CD14-positive monocyte (primary cell): ENCODE measurements around the gene TMEM185B. TPM values are rescaled to one million over a fixed set of nuclear protein-coding genes. Genes with fewer than 3 reads are reported as not detected.

Experiments used
- DNase-seq, 3 donors: peaks; one replicate each; pipeline ENCODE4 v3.0.0-alpha.2; 2011 to 2022
- H2AFZ ChIP-seq: 2 replicates; pipeline ENCODE4 v1.6.0; 2012; ENCODE audit warnings: mild to moderate bottlenecking, low read depth, low read length, inconsistent platforms; ENCODE audit not compliant: insufficient read depth, poor library complexity, severe bottlenecking
- H3K27ac ChIP-seq, 2 donors: 1 replicate in 1 of 2; 2 replicates in 1 of 2; pipeline ENCODE4 v1.5.1; 2012 to 2013; ENCODE audit warnings: low read length in 2 of 2, control low read depth in 1 of 2, inconsistent platforms in 1 of 2, low read depth in 1 of 2, mild to moderate bottlenecking in 1 of 2
- H3K27me3 ChIP-seq, 2 donors: one replicate each; pipeline versions ENCODE4 v1.6.0 to v1.6.1; 2011 to 2013; ENCODE audit warnings: low read length in 2 of 2; ENCODE audit not compliant: control insufficient read depth in 2 of 2, insufficient read depth in 2 of 2
- H3K36me3 ChIP-seq, 2 donors: replicated peaks in 1 of 2; 1 replicate in 1 of 2; 2 replicates in 1 of 2; pipeline versions ENCODE4 v1.5.1 to v1.6.1; 2012 to 2013; ENCODE audit warnings: low read length in 2 of 2, control low read depth in 1 of 2, inconsistent platforms in 1 of 2, mild to moderate bottlenecking in 1 of 2; ENCODE audit not compliant: insufficient read depth in 2 of 2, control insufficient read depth in 1 of 2
- H3K4me1 ChIP-seq, 2 donors: 1 replicate in 1 of 2; 2 replicates in 1 of 2; pipeline versions ENCODE4 v1.5.1 to v1.6.1; 2012 to 2013; ENCODE audit warnings: low read length in 2 of 2, control low read depth in 1 of 2, inconsistent platforms in 1 of 2, mild to moderate bottlenecking in 1 of 2, moderate library complexity in 1 of 2; ENCODE audit not compliant: insufficient read depth in 2 of 2, control insufficient read depth in 1 of 2
- H3K4me2 ChIP-seq: replicated peaks from 2 replicates; pipeline ENCODE3; 2012; ENCODE audit warnings: low read length, moderate library complexity, mild to moderate bottlenecking; ENCODE audit not compliant: poor library complexity, severe bottlenecking; ENCODE audit errors: extremely low read depth
- H3K4me3 ChIP-seq, 3 experiments: fragments of 200-600 bp in 1 of 3; sonication (generic) in 1 of 3; replicated peaks in 1 of 3; 1 replicate in 2 of 3; 2 replicates in 1 of 3; pipeline ENCODE4 v1.5.1; 2011 to 2013; ENCODE audit warnings: low read length in 3 of 3, mild to moderate bottlenecking in 3 of 3, control low read depth in 2 of 3, low read depth in 2 of 3, inconsistent platforms in 1 of 3, moderate library complexity in 1 of 3
- H3K79me2 ChIP-seq: 2 replicates; pipeline ENCODE4 v1.6.0; 2012; ENCODE audit warnings: mild to moderate bottlenecking, control low read depth, inconsistent platforms, low read length, moderate library complexity; ENCODE audit not compliant: insufficient read depth
- H3K9ac ChIP-seq: 2 replicates; pipeline ENCODE4 v1.6.0; 2017; ENCODE audit warnings: low read length, mild to moderate bottlenecking; ENCODE audit not compliant: insufficient read depth, poor library complexity, severe bottlenecking
- H3K9me3 ChIP-seq, 2 donors: replicated peaks in 1 of 2; 1 replicate in 1 of 2; 2 replicates in 1 of 2; pipeline versions ENCODE4 v1.5.1 to v1.6.1; 2012 to 2013; ENCODE audit warnings: low read length in 2 of 2, control low read depth in 1 of 2; ENCODE audit not compliant: control insufficient read depth in 1 of 2, insufficient read depth in 1 of 2
- H4K20me1 ChIP-seq: 2 replicates; pipeline ENCODE4 v1.6.0; 2012; ENCODE audit warnings: mild to moderate bottlenecking, low read length, control low read depth, moderate library complexity; ENCODE audit not compliant: insufficient read depth
- H3K27ac Mint-ChIP-seq, 7 donors: one replicate each; pipeline ENCODE4 v1.8.0; 2020; ENCODE audit warnings: mild to moderate bottlenecking in 7 of 7, mixed read lengths in 7 of 7, moderate library complexity in 6 of 7, inconsistent platforms in 2 of 7
- H3K27me3 Mint-ChIP-seq, 3 donors: one replicate each; pipeline ENCODE4 v1.8.0; 2021 to 2022; ENCODE audit warnings: low read depth in 3 of 3, mild to moderate bottlenecking in 3 of 3, mixed read lengths in 3 of 3, moderate library complexity in 3 of 3, inconsistent platforms in 1 of 3
- H3K36me3 Mint-ChIP-seq, 2 donors: one replicate each; pipeline ENCODE4 v1.8.0; 2020; ENCODE audit warnings: mixed read lengths in 2 of 2, inconsistent platforms in 1 of 2, mild to moderate bottlenecking in 1 of 2
- H3K4me1 Mint-ChIP-seq: one replicate; pipeline ENCODE4 v1.8.0; 2020; ENCODE audit warnings: mild to moderate bottlenecking, mixed read lengths
- H3K4me3 Mint-ChIP-seq, 2 donors: one replicate each; pipeline ENCODE4 v1.8.0; 2020; ENCODE audit warnings: mild to moderate bottlenecking in 2 of 2, mixed read lengths in 2 of 2, moderate library complexity in 1 of 2
- H3K9me3 Mint-ChIP-seq, 7 donors: one replicate each; pipeline ENCODE4 v1.8.0; 2020 to 2022; ENCODE audit warnings: mixed read lengths in 7 of 7, mild to moderate bottlenecking in 6 of 7, moderate library complexity in 6 of 7, inconsistent platforms in 2 of 7
- CTCF ChIP-seq: fragments of 200-600 bp; IDR thresholded peaks from one replicate; pipeline ENCODE4 v1.8.0; 2022; ENCODE audit warnings: antibody characterized with exemption, mild to moderate bottlenecking
- WGBS: methylation state at CpG from one replicate; pipeline ENCODE4 v1.1.5; 2013; ENCODE audit warnings: missing lambda C conversion rate; ENCODE audit not compliant: insufficient coverage; 5-methylcytosine and 5-hydroxymethylcytosine counted together
- intact Hi-C, 2 donors: fragments of 100-400 bp; cut with micrococcal nuclease; formaldehyde crosslinking; loops; one replicate each; pipeline versions ENCODE4 v1.15.0 to v1.15.1; 2023
- polyA plus RNA-seq, 3 donors: library from polyadenylated mRNA; depleted of rRNA in 1 of 3; unstranded in 2 of 3; stranded (reverse) in 1 of 3; fragments of 300-500 nt in 2 of 3; fragments of >200 nt in 1 of 3; fragmentation: Illumina TruSeq in 2 of 3; gene quantifications; 1 replicate in 2 of 3; 2 replicates in 1 of 3; pipeline ENCODE4 v1.2.3, GENCODE V29; 2012 to 2021

Gene TMEM185B
- polyA plus RNA-seq, 3 donors: 9.7 to 20.4 (median 18.1) TPM

GRCh38 chr2:120233292-120233691 lies 10.1 kb upstream of the TMEM185B start:
- H3K79me2 ChIP-seq: no peaks in the 10 kb centered on the region
- no peaks in the 10 kb centered on the region for H3K27me3 ChIP-seq
- intact Hi-C loops: no loop called here
- no peak for TF ChIP-seq CTCF
- Mint-ChIP-seq H3K36me3 (no peaks in the 10 kb centered on the region), H3K27me3 (peaks cover 1 to 7% (median 6%) of the 10 kb centered on the region in 3 donors), H3K4me3 (no peak overlapping the region), H3K27ac (peak overlapping the region in 1 of 7 donors; percentile 91), H3K9me3 (peaks cover 0 to 6% (median 2%) of the 10 kb centered on the region in 7 donors), H3K4me1 (peaks cover 29% of the 10 kb centered on the region)
- H4K20me1 ChIP-seq: no peaks in the 10 kb centered on the region
- no peak overlapping the region for H3K4me3 ChIP-seq
- WGBS: no CpG with 5 or more reads among the region's 5 CpGs
- no peak overlapping the region for H3K9ac ChIP-seq
- H3K9me3 ChIP-seq: no peaks in the 10 kb centered on the region
- no peak for DNase-seq
- H3K36me3 ChIP-seq: no peaks in the 10 kb centered on the region
- peak overlapping the region in 1 of 2 donors; percentile 81 for H3K27ac ChIP-seq
- peaks cover 14 to 19% of the 10 kb centered on the region in 2 donors for H3K4me1 ChIP-seq
- peak overlapping the region; percentile 98 for H2AFZ ChIP-seq
- H3K4me2 ChIP-seq: peak overlapping the region; percentile 70

- H3K4me1 ChIP-seq: peaks cover 14 to 19% of the 10 kb centered on the region in 2 donors
- Mint-ChIP-seq H3K27ac (peak overlapping the region; percentile 76 to 91 (median 80)), H3K4me1 (peaks cover 31% of the 10 kb centered on the region), H3K27me3 (peaks cover 3 to 10% (median 6%) of the 10 kb centered on the region in 3 donors), H3K4me3 (peak overlapping the region; percentile 87 to 95), H3K9me3 (peaks cover 0 to 6% (median 2%) of the 10 kb centered on the region in 7 donors), H3K36me3 (peaks cover 0 to 3% of the 10 kb centered on the region in 2 donors)
- WGBS: 24% methylated on average over 5 of the region's 15 CpGs
- H3K9ac ChIP-seq: peak overlapping the region; percentile 69
- peak overlapping the region; percentile 47 to 81 for H3K27ac ChIP-seq
- H2AFZ ChIP-seq: peak overlapping the region; percentile 98
- no peaks in the 10 kb centered on the region for H3K9me3 ChIP-seq
- no peaks in the 10 kb centered on the region for H3K36me3 ChIP-seq
- intact Hi-C loops: no loop called here
- H3K79me2 ChIP-seq: no peaks in the 10 kb centered on the region
- no peaks in the 10 kb centered on the region for H4K20me1 ChIP-seq
- peak; percentile 41 to 53 (median 52) for DNase-seq
- peak overlapping the region; percentile 70 for H3K4me2 ChIP-seq
- no peak for TF ChIP-seq CTCF
- H3K4me3 ChIP-seq: peak overlapping the region; percentile 43 to 93 (median 81)
- no peaks in the 10 kb centered on the region for H3K27me3 ChIP-seq
These were observed 8.9 kb upstream of the TMEM185B start for GRCh38 chr2:120231974-120232635.
